ENCODE measurements around the gene RERE. TPM values are rescaled to one million over a fixed set of nuclear protein-coding genes. Genes with fewer than 3 reads are reported as not detected.

The RERE gene
- total and polyA plus RNA-seq, 2 experiments from 2014 or later = 39.8 to 62.8 TPM

DNA sequence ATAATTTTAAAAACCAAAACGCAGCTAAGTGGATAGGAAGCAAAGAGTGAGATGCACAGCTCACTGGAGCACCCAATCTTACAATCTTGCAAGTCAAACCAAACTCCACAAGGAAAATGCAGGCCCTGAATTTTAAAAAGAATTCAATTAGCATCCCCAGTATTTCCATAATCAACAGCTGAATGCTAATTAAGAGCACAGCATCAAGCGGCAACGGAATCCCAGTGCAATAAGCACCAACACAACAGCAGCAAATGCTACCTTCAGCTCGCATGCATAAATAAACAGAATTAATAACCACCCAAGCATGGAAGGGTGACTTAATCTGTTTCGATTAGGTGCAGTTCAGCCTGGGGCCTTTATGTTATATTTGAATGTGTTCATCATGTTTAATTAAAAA is 356.7 kb downstream of the RERE start:
- Histone ChIP-seq H3K4me2 (no peak overlapping the region), H4K20me1 (ENCODE audit: insufficient read depth, poor library complexity, severe bottlenecking) (no peaks in the 10 kb centered on the region), H3K9me3 (ENCODE audit: low read depth) (no peaks in the 10 kb centered on the region), H3K36me3 (replicated peaks; ENCODE audit: insufficient read depth, low read depth) (no peaks in the 10 kb centered on the region), H3K27ac (no peak overlapping the region), H3K4me1 (ENCODE audit: insufficient read depth) (peaks cover 39% of the 10 kb centered on the region), H3K79me2 (peaks cover 51% of the 10 kb centered on the region), H3K9me2 (replicated peaks; ENCODE audit: insufficient read depth) (no peaks in the 10 kb centered on the region), H2AFZ (no peak overlapping the region), H3K4me3 (no peak overlapping the region), H3K27me3 (no peaks in the 10 kb centered on the region)
- WGBS (ENCODE audit: low lambda C conversion rate, missing lambda C conversion rate) = 80% methylated on average over 5 of the region's 5 CpGs
- TF ChIP-seq, protein P1, sequence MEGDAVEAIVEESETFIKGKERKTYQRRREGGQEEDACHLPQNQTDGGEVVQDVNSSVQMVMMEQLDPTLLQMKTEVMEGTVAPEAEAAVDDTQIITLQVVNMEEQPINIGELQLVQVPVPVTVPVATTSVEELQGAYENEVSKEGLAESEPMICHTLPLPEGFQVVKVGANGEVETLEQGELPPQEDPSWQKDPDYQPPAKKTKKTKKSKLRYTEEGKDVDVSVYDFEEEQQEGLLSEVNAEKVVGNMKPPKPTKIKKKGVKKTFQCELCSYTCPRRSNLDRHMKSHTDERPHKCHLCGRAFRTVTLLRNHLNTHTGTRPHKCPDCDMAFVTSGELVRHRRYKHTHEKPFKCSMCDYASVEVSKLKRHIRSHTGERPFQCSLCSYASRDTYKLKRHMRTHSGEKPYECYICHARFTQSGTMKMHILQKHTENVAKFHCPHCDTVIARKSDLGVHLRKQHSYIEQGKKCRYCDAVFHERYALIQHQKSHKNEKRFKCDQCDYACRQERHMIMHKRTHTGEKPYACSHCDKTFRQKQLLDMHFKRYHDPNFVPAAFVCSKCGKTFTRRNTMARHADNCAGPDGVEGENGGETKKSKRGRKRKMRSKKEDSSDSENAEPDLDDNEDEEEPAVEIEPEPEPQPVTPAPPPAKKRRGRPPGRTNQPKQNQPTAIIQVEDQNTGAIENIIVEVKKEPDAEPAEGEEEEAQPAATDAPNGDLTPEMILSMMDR (IDR thresholded peaks at IDR 0.05; ENCODE audit: poor library complexity) = no peak
- TF ChIP-seq EZH2phosphoT487 (IDR thresholded peaks at IDR 0.05; ENCODE audit: low read depth, severe bottlenecking, unreplicated experiment) (no peak), EZH2 (IDR thresholded peaks at IDR 0.05; ENCODE audit: borderline replicate concordance) (no peak)
- DNase-seq (ENCODE audit: low spot score) = no peak

DNA sequence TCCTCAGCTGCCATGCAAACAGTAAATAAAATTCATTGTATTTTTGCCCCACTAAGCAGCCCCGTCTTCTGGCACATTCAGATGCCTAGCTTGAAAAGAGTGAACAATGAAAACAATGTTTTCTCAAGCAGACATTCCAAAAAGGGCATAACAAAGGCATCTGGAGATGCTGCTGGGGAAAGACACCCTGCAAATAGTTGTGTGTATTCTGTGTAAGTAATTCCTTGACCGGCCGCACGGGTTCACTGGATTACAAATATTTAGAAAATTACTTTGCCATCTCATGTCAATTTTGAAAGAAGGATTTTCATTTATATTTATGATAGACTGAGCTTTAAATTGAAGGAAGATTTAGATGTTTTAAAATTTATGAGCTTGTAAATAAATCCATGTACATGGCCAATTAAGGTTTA is 357.3 kb downstream of the RERE start:
- Histone ChIP-seq H3K4me1 (ENCODE audit: insufficient read depth) (peaks cover 45% of the 10 kb centered on the region), H2AFZ (no peak overlapping the region), H3K27ac (no peak overlapping the region), H3K36me3 (replicated peaks; ENCODE audit: insufficient read depth, low read depth) (no peaks in the 10 kb centered on the region), H3K4me2 (no peak overlapping the region), H3K9me3 (ENCODE audit: low read depth) (no peaks in the 10 kb centered on the region), H3K9me2 (replicated peaks; ENCODE audit: insufficient read depth) (no peaks in the 10 kb centered on the region), H3K4me3 (no peak overlapping the region), H3K27me3 (no peaks in the 10 kb centered on the region), H4K20me1 (ENCODE audit: insufficient read depth, poor library complexity, severe bottlenecking) (no peaks in the 10 kb centered on the region), H3K79me2 (peaks cover 57% of the 10 kb centered on the region)
- TF ChIP-seq, protein P1 (IDR thresholded peaks at IDR 0.05; ENCODE audit: poor library complexity) = no peak
- no peak for TF ChIP-seq EZH2phosphoT487 (IDR thresholded peaks at IDR 0.05; ENCODE audit: low read depth, severe bottlenecking, unreplicated experiment)
- no peak for TF ChIP-seq EZH2 (IDR thresholded peaks at IDR 0.05; ENCODE audit: borderline replicate concordance)
- 53% methylated on average over 4 of the region's 4 CpGs for WGBS (ENCODE audit: low lambda C conversion rate, missing lambda C conversion rate)
- no peak for DNase-seq (ENCODE audit: low spot score)

DNA sequence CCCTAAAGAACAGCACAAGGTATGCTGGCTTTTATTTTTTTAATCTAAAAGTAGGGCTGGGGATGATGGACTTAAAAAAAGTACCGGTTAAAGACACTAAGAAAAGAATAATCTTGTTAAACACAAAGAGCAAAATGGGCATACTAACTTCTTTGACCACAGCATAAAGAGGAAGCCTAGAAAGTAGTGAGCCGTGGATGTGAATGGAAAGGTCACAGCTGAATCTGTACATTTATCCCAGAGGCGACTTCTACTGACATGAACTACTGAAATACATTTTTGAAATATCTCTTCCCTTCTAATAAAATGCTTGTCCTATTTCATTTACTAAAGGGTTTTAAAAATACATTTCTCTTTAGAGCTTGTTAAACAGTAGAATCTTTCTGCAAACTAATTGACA is 358.8 kb downstream of the RERE start:
- TF ChIP-seq, protein P1 (IDR thresholded peaks at IDR 0.05; ENCODE audit: poor library complexity) = no peak
- no peak for TF ChIP-seq EZH2phosphoT487 (IDR thresholded peaks at IDR 0.05; ENCODE audit: low read depth, severe bottlenecking, unreplicated experiment)
- TF ChIP-seq EZH2 (IDR thresholded peaks at IDR 0.05; ENCODE audit: borderline replicate concordance) = no peak

More for the DNA sequence above, 358.8 kb downstream of the RERE start:
- no peak overlapping the region for H3K4me3 ChIP-seq
- H3K27me3 ChIP-seq = no peaks in the 10 kb centered on the region
- no peaks in the 10 kb centered on the region for H3K9me3 ChIP-seq (ENCODE audit: low read depth)
- H3K9me2 ChIP-seq (replicated peaks; ENCODE audit: insufficient read depth) = no peaks in the 10 kb centered on the region
- no peaks in the 10 kb centered on the region for H4K20me1 ChIP-seq (ENCODE audit: insufficient read depth, poor library complexity, severe bottlenecking)
- WGBS (ENCODE audit: low lambda C conversion rate, missing lambda C conversion rate) = 93% methylated on average over 3 of the region's 3 CpGs
- no peak for DNase-seq (ENCODE audit: low spot score)
- H3K79me2 ChIP-seq = peaks cover 67% of the 10 kb centered on the region
- no peaks in the 10 kb centered on the region for H3K36me3 ChIP-seq (replicated peaks; ENCODE audit: insufficient read depth, low read depth)
- H3K27ac ChIP-seq = no peak overlapping the region
- no peak overlapping the region for H3K4me2 ChIP-seq
- no peak overlapping the region for H2AFZ ChIP-seq
- H3K4me1 ChIP-seq (ENCODE audit: insufficient read depth) = peaks cover 31% of the 10 kb centered on the region

Data from hepatocyte (in vitro differentiated cells).